Esophagus (tissue), 2 donors: ENCODE results near the gene CNTRL. TPM values are rescaled to one million over a fixed set of nuclear protein-coding genes. Genes with fewer than 3 reads are reported as not detected.

Source experiments
- H3K27ac ChIP-seq, 2 donors: one replicate each; pipeline ENCODE4 v1.5.1; 2013; ENCODE audit warnings: low read depth in 2 of 2, mild to moderate bottlenecking in 2 of 2, inconsistent platforms in 1 of 2, low read length in 1 of 2, moderate library complexity in 1 of 2
- H3K27me3 ChIP-seq, 2 donors: one replicate each; pipeline ENCODE4 v1.6.1; 2013; ENCODE audit warnings: low read length in 2 of 2, control low read depth in 1 of 2, mild to moderate bottlenecking in 1 of 2; ENCODE audit not compliant: insufficient read depth in 2 of 2, control insufficient read depth in 1 of 2
- H3K36me3 ChIP-seq, 2 donors: one replicate each; pipeline ENCODE4 v1.6.1; 2013; ENCODE audit warnings: low read length in 1 of 2; ENCODE audit not compliant: control insufficient read depth in 2 of 2, insufficient read depth in 2 of 2
- H3K4me1 ChIP-seq, 2 donors: one replicate each; pipeline ENCODE4 v1.6.1; 2013; ENCODE audit warnings: low read length in 1 of 2; ENCODE audit not compliant: control insufficient read depth in 2 of 2, insufficient read depth in 2 of 2
- H3K4me3 ChIP-seq, 2 donors: one replicate each; pipeline ENCODE4 v1.5.1; 2013; ENCODE audit warnings: low read length in 2 of 2, mild to moderate bottlenecking in 2 of 2, low read depth in 1 of 2, moderate library complexity in 1 of 2
- H3K9me3 ChIP-seq, 2 donors: one replicate each; pipeline ENCODE4 v1.6.1; 2013; ENCODE audit warnings: mild to moderate bottlenecking in 2 of 2, low read depth in 1 of 2, low read length in 1 of 2, moderate library complexity in 1 of 2; ENCODE audit not compliant: control insufficient read depth in 2 of 2, insufficient read depth in 1 of 2
- WGBS, 2 donors: extraction: QIAGEN DNeasy Blood & Tissue Kit; methylation state at CpG; one replicate each; pipeline ENCODE4 v1.1.7; 2013; 5-methylcytosine and 5-hydroxymethylcytosine counted together
- polyA plus RNA-seq, 2 donors: library from polyadenylated mRNA; stranded (reverse); fragments of 200-250 nt; gene quantifications; one replicate each; pipeline ENCODE4 v1.2.3, GENCODE V29; 2013
- donor health status: healthy with polysubstance abuse.
- donor health status: Bipolar disorder and iron deficiency.

Gene CNTRL
- polyA plus RNA-seq, 2 donors, result 4.0 to 5.5 TPM

- peak within 1 kb of the TSS; percentile 89 to 98 for H3K4me3 ChIP-seq
- peak within 1 kb of the TSS; percentile 97 to 98 for H3K27ac ChIP-seq
- WGBS, 2 donors, result 2% methylated on average over 54 to 55 of the region's 55 CpGs
- H3K9me3 ChIP-seq, result no peaks in the 10 kb centered on the region
- no peaks in the 10 kb centered on the region for H3K27me3 ChIP-seq
- no peaks in the 10 kb centered on the region for H3K36me3 ChIP-seq
- H3K4me1 ChIP-seq, result peaks cover 0 to 2% of the 10 kb centered on the region in 2 donors
Measured at GRCh38 chr9:121201738-121202533, 127.2 kb downstream of the CNTRL start, which contains the start of gene RAB14. RAB14 (minus strand) TSS chr9:121201869; CDS start chr9:121193412, 8,457 bp downstream.

- Histone ChIP-seq H3K27me3 (no peaks in the 10 kb centered on the region), H3K4me1 (no peaks in the 10 kb centered on the region), H3K36me3 (no peaks in the 10 kb centered on the region), H3K9me3 (no peaks in the 10 kb centered on the region), H3K4me3 (no peak overlapping the region), H3K27ac (no peak overlapping the region)
- WGBS, 2 donors, result 66 to 70% methylated on average over 2 of the region's 2 CpGs
Measured at GRCh38 chr9:121204121-121204520, 129.4 kb downstream of the CNTRL start.

DNA sequence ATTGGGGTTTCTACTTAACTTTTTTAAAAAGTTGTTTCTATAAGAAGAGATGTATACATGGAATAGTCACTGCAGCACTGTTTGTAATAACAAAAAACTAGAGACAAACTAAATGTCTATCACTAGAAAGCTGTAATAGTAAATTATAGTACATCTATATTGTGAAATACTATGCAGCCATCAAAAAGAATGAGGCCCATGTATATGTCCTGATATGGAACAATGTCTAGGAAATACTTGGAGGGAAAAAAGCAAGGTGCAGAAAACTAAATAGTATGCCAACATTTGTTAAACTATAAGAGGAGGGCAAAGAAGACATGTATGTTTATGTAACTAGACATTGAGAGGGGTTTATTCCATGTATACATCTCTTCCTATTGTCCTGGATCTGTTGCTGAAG lies 129.9 kb downstream of the CNTRL start:
- H3K4me3 ChIP-seq, result no peak overlapping the region
- H3K4me1 ChIP-seq, result no peaks in the 10 kb centered on the region
- no peaks in the 10 kb centered on the region for H3K27me3 ChIP-seq
- no peak overlapping the region for H3K27ac ChIP-seq
- H3K9me3 ChIP-seq, result no peaks in the 10 kb centered on the region
- H3K36me3 ChIP-seq, result no peaks in the 10 kb centered on the region

GRCh38 chr9:121206516-121207370 lies 132.0 kb downstream of the CNTRL start:
- Histone ChIP-seq H3K4me3 (no peak overlapping the region), H3K36me3 (peaks cover 0 to 2% of the 10 kb centered on the region in 2 donors), H3K4me1 (no peaks in the 10 kb centered on the region), H3K9me3 (no peaks in the 10 kb centered on the region), H3K27ac (no peak overlapping the region), H3K27me3 (no peaks in the 10 kb centered on the region)
- 50 to 64% methylated on average over 8 of the region's 8 CpGs for WGBS, 2 donors

GRCh38 chr9:121207371-121207940 lies 132.7 kb downstream of the CNTRL start:
- H3K27ac ChIP-seq, result no peak overlapping the region
- H3K36me3 ChIP-seq, result peaks cover 0 to 2% of the 10 kb centered on the region in 2 donors
- H3K4me3 ChIP-seq, result no peak overlapping the region
- H3K9me3 ChIP-seq, result no peaks in the 10 kb centered on the region
- no peaks in the 10 kb centered on the region for H3K27me3 ChIP-seq
- H3K4me1 ChIP-seq, result no peaks in the 10 kb centered on the region
- 73 to 78% methylated on average over 2 of the region's 2 CpGs for WGBS, 2 donors

- Histone ChIP-seq H3K4me3 (no peak overlapping the region), H3K27ac (no peak overlapping the region), H3K27me3 (no peaks in the 10 kb centered on the region), H3K4me1 (peaks cover 0 to 3% of the 10 kb centered on the region in 2 donors), H3K36me3 (peaks cover 0 to 2% of the 10 kb centered on the region in 2 donors), H3K9me3 (no peaks in the 10 kb centered on the region)
- WGBS, 2 donors, result 88 to 89% methylated on average over 5 of the region's 5 CpGs
Measured at GRCh38 chr9:121210536-121210935, 135.8 kb downstream of the CNTRL start.

DNA sequence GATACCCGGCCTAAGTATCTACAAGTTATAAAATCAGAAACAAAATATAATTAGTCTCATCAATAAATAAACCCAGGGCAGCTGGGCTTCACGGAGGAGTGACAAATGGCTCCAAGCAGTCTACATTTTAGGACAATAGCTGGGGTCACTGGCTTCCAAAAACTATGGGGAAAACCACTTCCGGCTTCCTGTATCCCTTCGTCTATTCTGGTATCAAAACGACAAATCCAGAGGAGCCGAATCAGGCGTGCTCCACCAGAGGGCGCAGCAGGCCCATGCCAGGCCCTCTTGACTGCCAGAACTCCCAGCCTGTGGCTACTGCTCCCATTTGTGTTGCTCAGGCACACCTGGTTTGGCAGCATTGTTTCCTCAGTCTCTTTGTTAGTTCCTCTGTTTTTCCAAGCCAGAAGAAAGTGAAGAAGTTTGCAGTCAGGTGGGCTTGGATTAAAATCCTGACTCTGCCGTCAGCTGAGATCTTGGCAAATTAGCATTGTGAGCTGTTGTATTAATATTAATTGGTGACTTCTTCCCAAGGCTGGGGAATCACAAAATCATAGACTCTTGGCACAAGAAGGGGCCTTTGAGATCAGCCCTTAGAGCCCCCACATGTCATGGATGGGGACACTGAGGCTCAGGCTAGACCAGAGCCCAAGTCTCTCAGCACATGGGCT lies 138.5 kb downstream of the CNTRL start:
- Histone ChIP-seq H3K4me1 (peaks cover 0 to 3% of the 10 kb centered on the region in 2 donors), H3K4me3 (no peak overlapping the region), H3K9me3 (no peaks in the 10 kb centered on the region), H3K27me3 (no peaks in the 10 kb centered on the region), H3K36me3 (peaks cover 0 to 2% of the 10 kb centered on the region in 2 donors), H3K27ac (no peak overlapping the region)
- 16 to 19% methylated on average over 9 of the region's 9 CpGs for WGBS, 2 donors

DNA sequence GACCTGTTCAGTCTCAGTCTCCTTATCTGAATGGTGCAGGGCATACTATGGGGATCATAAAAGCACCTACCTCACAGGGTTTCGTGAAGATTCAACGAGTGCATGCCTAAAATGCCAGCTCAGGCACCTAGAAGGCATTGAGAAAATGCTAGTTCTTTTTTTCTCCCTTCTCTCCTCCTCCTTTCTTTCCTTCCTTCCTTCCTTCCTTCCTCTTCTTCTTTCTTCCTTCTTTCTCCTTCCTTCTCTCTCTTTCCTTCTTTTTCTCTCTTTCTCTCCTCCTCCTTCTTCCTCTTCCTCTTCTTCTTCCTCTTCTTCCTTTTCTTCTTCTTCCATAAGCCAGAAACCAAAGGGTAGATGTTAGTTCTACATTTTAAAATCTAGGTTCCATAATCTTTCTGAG lies 139.2 kb downstream of the CNTRL start:
- no peak overlapping the region for H3K27ac ChIP-seq
- no peak overlapping the region for H3K4me3 ChIP-seq
- H3K9me3 ChIP-seq, result no peaks in the 10 kb centered on the region
- H3K27me3 ChIP-seq, result no peaks in the 10 kb centered on the region
- peaks cover 0 to 2% of the 10 kb centered on the region in 2 donors for H3K36me3 ChIP-seq
- peaks cover 0 to 3% of the 10 kb centered on the region in 2 donors for H3K4me1 ChIP-seq
- 79 to 92% methylated on average over 2 of the region's 2 CpGs for WGBS, 2 donors

GRCh38 chr9:121216271-121216805 lies 141.6 kb downstream of the CNTRL start:
- H3K4me3 ChIP-seq, result no peak overlapping the region
- WGBS, 2 donors, result 88 to 89% methylated on average over 3 of the region's 3 CpGs

More at GRCh38 chr9:121216271-121216805, 141.6 kb downstream of the CNTRL start:
- no peaks in the 10 kb centered on the region for H3K27me3 ChIP-seq
- H3K9me3 ChIP-seq, result no peaks in the 10 kb centered on the region
- H3K36me3 ChIP-seq, result no peaks in the 10 kb centered on the region
- peaks cover 0 to 3% of the 10 kb centered on the region in 2 donors for H3K4me1 ChIP-seq
- H3K27ac ChIP-seq, result no peak overlapping the region
